Measurements from ENCODE around the gene ADCY1. TPM values are rescaled to one million over a fixed set of nuclear protein-coding genes. Genes with fewer than 3 reads are reported as not detected.

ADCY1 gene
- total and polyA plus RNA-seq, 2 donors from 2014 or later = 2.9 to 3.7 TPM

DNA sequence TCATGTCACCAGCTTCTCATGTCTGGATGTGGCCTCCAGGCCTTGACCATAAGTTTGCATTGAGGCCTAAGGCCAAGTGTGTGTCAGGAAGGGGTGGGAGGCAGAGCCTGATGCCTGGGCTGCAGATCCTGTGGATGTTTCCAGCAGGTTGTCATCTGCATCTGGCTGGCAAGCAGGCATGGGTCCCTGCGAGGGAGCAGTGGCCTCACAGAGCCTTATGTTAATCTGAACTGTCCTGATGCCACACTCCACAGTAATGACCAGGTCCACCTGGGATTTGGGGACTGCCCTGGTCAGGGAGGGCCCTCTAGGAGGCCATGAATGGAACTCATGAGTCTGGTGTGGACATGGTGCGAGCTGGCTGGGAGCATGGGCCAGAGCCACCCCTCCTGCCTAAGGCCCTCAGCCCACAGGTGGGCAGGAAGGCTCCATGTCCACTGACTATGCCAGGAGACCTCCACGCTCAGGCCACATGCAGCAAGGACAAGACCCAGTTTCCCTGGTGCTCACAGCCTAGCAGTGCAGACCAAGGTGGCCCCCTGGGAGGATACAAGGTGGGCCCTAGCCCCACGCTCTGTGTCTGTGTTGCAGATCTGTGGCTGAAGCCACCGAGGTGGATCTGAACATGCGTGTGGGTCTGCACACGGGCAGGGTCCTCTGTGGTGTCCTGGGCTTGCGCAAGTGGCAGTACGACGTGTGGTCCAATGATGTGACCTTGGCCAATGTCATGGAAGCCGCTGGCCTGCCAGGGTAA, 83.1 kb downstream of the ADCY1 start:
- DNase-seq = no peak
- Histone ChIP-seq H3K27ac (ENCODE audit: low read depth in 2 of 2, low read length in 2 of 2) (no peak overlapping the region), H3K36me3 (ENCODE audit: control insufficient read depth in 2 of 3, insufficient read depth in 3 of 3, low read length in 3 of 3) (no peaks in the 10 kb centered on the region), H3K4me3 (ENCODE audit: low read length in 3 of 3) (no peak overlapping the region), H3K4me1 (ENCODE audit: control insufficient read depth in 2 of 3, insufficient read depth in 2 of 3, low read depth in 1 of 3, low read length in 3 of 3) (no peaks in the 10 kb centered on the region), H3K9me3 (ENCODE audit: control insufficient read depth in 2 of 3, insufficient read depth in 1 of 3, low read length in 3 of 3) (no peaks in the 10 kb centered on the region), H3K9ac (ENCODE audit: low read length in 3 of 3) (no peak overlapping the region), H3K27me3 (ENCODE audit: control insufficient read depth, insufficient read depth, low read length) (no peaks in the 10 kb centered on the region)
- FAIRE-seq = no peak
- intact Hi-C loops (cut with DNase I) = no loop called here
- TF ChIP-seq, protein P1, sequence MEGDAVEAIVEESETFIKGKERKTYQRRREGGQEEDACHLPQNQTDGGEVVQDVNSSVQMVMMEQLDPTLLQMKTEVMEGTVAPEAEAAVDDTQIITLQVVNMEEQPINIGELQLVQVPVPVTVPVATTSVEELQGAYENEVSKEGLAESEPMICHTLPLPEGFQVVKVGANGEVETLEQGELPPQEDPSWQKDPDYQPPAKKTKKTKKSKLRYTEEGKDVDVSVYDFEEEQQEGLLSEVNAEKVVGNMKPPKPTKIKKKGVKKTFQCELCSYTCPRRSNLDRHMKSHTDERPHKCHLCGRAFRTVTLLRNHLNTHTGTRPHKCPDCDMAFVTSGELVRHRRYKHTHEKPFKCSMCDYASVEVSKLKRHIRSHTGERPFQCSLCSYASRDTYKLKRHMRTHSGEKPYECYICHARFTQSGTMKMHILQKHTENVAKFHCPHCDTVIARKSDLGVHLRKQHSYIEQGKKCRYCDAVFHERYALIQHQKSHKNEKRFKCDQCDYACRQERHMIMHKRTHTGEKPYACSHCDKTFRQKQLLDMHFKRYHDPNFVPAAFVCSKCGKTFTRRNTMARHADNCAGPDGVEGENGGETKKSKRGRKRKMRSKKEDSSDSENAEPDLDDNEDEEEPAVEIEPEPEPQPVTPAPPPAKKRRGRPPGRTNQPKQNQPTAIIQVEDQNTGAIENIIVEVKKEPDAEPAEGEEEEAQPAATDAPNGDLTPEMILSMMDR (IDR thresholded peaks at IDR 0.05; ENCODE audit: borderline replicate concordance, extremely low read depth, insufficient read depth) = no peak

GRCh38 chr7:45657890-45658715, 83.9 kb downstream of the ADCY1 start:
- intact Hi-C loops (cut with DNase I) = no loop called here
- H3K4me3 ChIP-seq (ENCODE audit: low read length in 3 of 3) = no peak overlapping the region
- no peaks in the 10 kb centered on the region for H3K4me1 ChIP-seq (ENCODE audit: control insufficient read depth in 2 of 3, insufficient read depth in 2 of 3, low read depth in 1 of 3, low read length in 3 of 3)
- DNase-seq (no peak), FAIRE-seq (no peak)
- H3K9me3 ChIP-seq (ENCODE audit: control insufficient read depth in 2 of 3, insufficient read depth in 1 of 3, low read length in 3 of 3) = no peaks in the 10 kb centered on the region
- TF ChIP-seq, protein P1 (IDR thresholded peaks at IDR 0.05; ENCODE audit: borderline replicate concordance, extremely low read depth, insufficient read depth) = no peak
- H3K27me3 ChIP-seq (ENCODE audit: control insufficient read depth, insufficient read depth, low read length) = no peaks in the 10 kb centered on the region
- H3K27ac ChIP-seq (ENCODE audit: low read depth in 2 of 2, low read length in 2 of 2) = no peak overlapping the region
- no peaks in the 10 kb centered on the region for H3K36me3 ChIP-seq (ENCODE audit: control insufficient read depth in 2 of 3, insufficient read depth in 3 of 3, low read length in 3 of 3)
- no peak overlapping the region for H3K9ac ChIP-seq (ENCODE audit: low read length in 3 of 3)

GRCh38 chr7:45658716-45659495, 84.7 kb downstream of the ADCY1 start:
- no peaks in the 10 kb centered on the region for H3K36me3 ChIP-seq (ENCODE audit: control insufficient read depth in 2 of 3, insufficient read depth in 3 of 3, low read length in 3 of 3)
- no peaks in the 10 kb centered on the region for H3K4me1 ChIP-seq (ENCODE audit: control insufficient read depth in 2 of 3, insufficient read depth in 2 of 3, low read depth in 1 of 3, low read length in 3 of 3)
- TF ChIP-seq, protein P1 (IDR thresholded peaks at IDR 0.05; ENCODE audit: borderline replicate concordance, extremely low read depth, insufficient read depth) = no peak
- H3K9me3 ChIP-seq (ENCODE audit: control insufficient read depth in 2 of 3, insufficient read depth in 1 of 3, low read length in 3 of 3) = no peaks in the 10 kb centered on the region
- intact Hi-C loops (cut with DNase I) = no loop called here
- DNase-seq (peak in 4 of 5 donors; percentile 59 to 87 (median 78)), FAIRE-seq (no peak)
- H3K9ac ChIP-seq (ENCODE audit: low read length in 3 of 3) = no peak overlapping the region
- H3K4me3 ChIP-seq (ENCODE audit: low read length in 3 of 3) = no peak overlapping the region
- no peak overlapping the region for H3K27ac ChIP-seq (ENCODE audit: low read depth in 2 of 2, low read length in 2 of 2)
- no peaks in the 10 kb centered on the region for H3K27me3 ChIP-seq (ENCODE audit: control insufficient read depth, insufficient read depth, low read length)
